ENCODE measurements around the gene B3GALT5.
"Not testable (repeated sequence)": the region's sequence is repeated elsewhere in the genome, so short reads cannot be mapped to it uniquely, and the experiment has no call there.

B3GALT5 gene

GRCh38 chr21:39667353-39667891 is 54.7 kb downstream of the B3GALT5 start:
- DNase-seq (ENCODE audit: low read depth), result no peak

GRCh38 chr21:39668369-39668768 is 55.6 kb downstream of the B3GALT5 start:
- no peak for DNase-seq (ENCODE audit: low read depth)

GRCh38 chr21:39669485-39669884 is 56.7 kb downstream of the B3GALT5 start:
- DNase-seq (ENCODE audit: low read depth), result no peak

GRCh38 chr21:39669976-39670661 is 57.4 kb downstream of the B3GALT5 start:
- DNase-seq (ENCODE audit: low read depth), result no peak

- no peak for DNase-seq (ENCODE audit: low read depth)
Observed at GRCh38 chr21:39670701-39671100, 58.0 kb downstream of the B3GALT5 start.

GRCh38 chr21:39671986-39672385 is 59.2 kb downstream of the B3GALT5 start:
- DNase-seq (ENCODE audit: low read depth), result no peak

- DNase-seq (ENCODE audit: low read depth), result no peak
Observed at GRCh38 chr21:39673163-39673562, 60.4 kb downstream of the B3GALT5 start.

GRCh38 chr21:39673736-39674135 is 61.0 kb downstream of the B3GALT5 start:
- no peak for DNase-seq (ENCODE audit: low read depth)

GRCh38 chr21:39674801-39675200 is 62.1 kb downstream of the B3GALT5 start:
- DNase-seq (ENCODE audit: low read depth), result no peak

- DNase-seq (ENCODE audit: low read depth), result no peak
Observed at GRCh38 chr21:39675590-39675989, 62.9 kb downstream of the B3GALT5 start.

- no peak for DNase-seq (ENCODE audit: low read depth)
Observed at GRCh38 chr21:39675993-39676661, 63.4 kb downstream of the B3GALT5 start.

- DNase-seq (ENCODE audit: low read depth), result no peak
Observed at GRCh38 chr21:39680216-39680615, 67.5 kb downstream of the B3GALT5 start.

GRCh38 chr21:39681257-39681656 is 68.5 kb downstream of the B3GALT5 start:
- DNase-seq (ENCODE audit: low read depth), result no peak

- DNase-seq (ENCODE audit: low read depth), result no peak
Observed at GRCh38 chr21:39681845-39682244, 69.1 kb downstream of the B3GALT5 start.

- no peak for DNase-seq (ENCODE audit: low read depth)
Observed at GRCh38 chr21:39685236-39685635, 72.5 kb downstream of the B3GALT5 start.

- DNase-seq (ENCODE audit: low read depth), result no peak
Observed at GRCh38 chr21:39685991-39686390, 73.3 kb downstream of the B3GALT5 start.

- DNase-seq (ENCODE audit: low read depth), result no peak
Observed at GRCh38 chr21:39686646-39687468, 74.1 kb downstream of the B3GALT5 start.

GRCh38 chr21:39688010-39688409 is 75.3 kb downstream of the B3GALT5 start:
- DNase-seq (ENCODE audit: low read depth), result no peak

GRCh38 chr21:39689860-39690259 is 77.1 kb downstream of the B3GALT5 start:
- not testable (repeated sequence) for DNase-seq (ENCODE audit: low read depth)

GRCh38 chr21:39690454-39690853 is 77.7 kb downstream of the B3GALT5 start:
- no peak for DNase-seq (ENCODE audit: low read depth)

- DNase-seq (ENCODE audit: low read depth), result no peak
Observed at GRCh38 chr21:39694750-39695149, 82.0 kb downstream of the B3GALT5 start.

GRCh38 chr21:39696196-39696595 is 83.5 kb downstream of the B3GALT5 start:
- DNase-seq (ENCODE audit: low read depth), result no peak

- DNase-seq (ENCODE audit: low read depth), result no peak
Observed at GRCh38 chr21:39696618-39697017, 83.9 kb downstream of the B3GALT5 start.
